Tibial nerve (tissue), 4 donors: Measurements from ENCODE around the gene IFITM10. TPM values are rescaled to one million over a fixed set of nuclear protein-coding genes. Genes with fewer than 3 reads are reported as not detected.

Experiments
- DNase-seq, 2 donors: peaks; one replicate each; pipeline ENCODE4 v3.0.0-alpha.2; 2019; ENCODE audit warnings: low spot score in 2 of 2
- H3K27ac ChIP-seq, 4 donors: fragments of 200-600 bp; sonication (generic) in 3 of 4; one replicate each; pipeline ENCODE4 v1.5.1; 2017 to 2019; ENCODE audit warnings: mild to moderate bottlenecking in 1 of 4
- H3K27me3 ChIP-seq, 2 donors: fragments of 200-600 bp; sonication (generic) in 1 of 2; one replicate each; pipeline versions ENCODE4 v1.5.1 to v1.6.0; 2017 to 2019
- H3K36me3 ChIP-seq, 3 donors: fragments of 200-600 bp; sonication (generic); one replicate each; pipeline ENCODE4 v1.5.1; 2018 to 2019
- H3K4me1 ChIP-seq, 4 donors: fragments of 200-600 bp; sonication (generic) in 3 of 4; one replicate each; pipeline ENCODE4 v1.5.1; 2017 to 2019
- H3K4me3 ChIP-seq, 4 donors: fragments of 200-600 bp; sonication (generic) in 3 of 4; one replicate each; pipeline ENCODE4 v1.5.1; 2017 to 2019; ENCODE audit warnings: mild to moderate bottlenecking in 1 of 4, moderate library complexity in 1 of 4
- H3K9me3 ChIP-seq, 4 donors: fragments of 200-600 bp; sonication (generic) in 3 of 4; one replicate each; pipeline ENCODE4 v1.5.1; 2017 to 2019
- EP300 ChIP-seq, 2 donors: sonication (generic); formaldehyde crosslinking; IDR thresholded peaks; one replicate each; pipeline ENCODE4 v1.6.1; 2017; ENCODE audit warnings: antibody characterized with exemption in 2 of 2, mild to moderate bottlenecking in 1 of 2
- POLR2A ChIP-seq, 2 donors: fragments of 450-650 bp; IDR thresholded peaks; one replicate each; pipeline ENCODE4 v1.6.1; 2017; ENCODE audit warnings: antibody characterized with exemption in 2 of 2, mild to moderate bottlenecking in 2 of 2, moderate library complexity in 2 of 2
- WGBS, 2 donors: methylation state at CpG; one replicate each; pipeline ENCODE4 v1.1.5; 2018; 5-methylcytosine and 5-hydroxymethylcytosine counted together
- total RNA-seq, 4 donors: library from RNA; depleted of rRNA; stranded (reverse); fragments of >200 nt; gene quantifications; one replicate each; pipeline ENCODE4 v1.1.0, GENCODE V29; 2016
- TF ChIP-seq, protein P1 (sequence below), 5 experiments: fragments of 200-600 bp in 3 of 5; fragments of 450-650 bp in 2 of 5; sonication (generic) in 3 of 5; IDR thresholded peaks; one replicate each; pipeline ENCODE4 v1.5.1; 2016 to 2019; ENCODE audit warnings: antibody characterized with exemption in 5 of 5, mild to moderate bottlenecking in 3 of 5, moderate library complexity in 2 of 5

Gene IFITM10
- total RNA-seq, 4 donors from 2014 or later: 5.9 to 54.9 (median 13.8) TPM

DNA sequence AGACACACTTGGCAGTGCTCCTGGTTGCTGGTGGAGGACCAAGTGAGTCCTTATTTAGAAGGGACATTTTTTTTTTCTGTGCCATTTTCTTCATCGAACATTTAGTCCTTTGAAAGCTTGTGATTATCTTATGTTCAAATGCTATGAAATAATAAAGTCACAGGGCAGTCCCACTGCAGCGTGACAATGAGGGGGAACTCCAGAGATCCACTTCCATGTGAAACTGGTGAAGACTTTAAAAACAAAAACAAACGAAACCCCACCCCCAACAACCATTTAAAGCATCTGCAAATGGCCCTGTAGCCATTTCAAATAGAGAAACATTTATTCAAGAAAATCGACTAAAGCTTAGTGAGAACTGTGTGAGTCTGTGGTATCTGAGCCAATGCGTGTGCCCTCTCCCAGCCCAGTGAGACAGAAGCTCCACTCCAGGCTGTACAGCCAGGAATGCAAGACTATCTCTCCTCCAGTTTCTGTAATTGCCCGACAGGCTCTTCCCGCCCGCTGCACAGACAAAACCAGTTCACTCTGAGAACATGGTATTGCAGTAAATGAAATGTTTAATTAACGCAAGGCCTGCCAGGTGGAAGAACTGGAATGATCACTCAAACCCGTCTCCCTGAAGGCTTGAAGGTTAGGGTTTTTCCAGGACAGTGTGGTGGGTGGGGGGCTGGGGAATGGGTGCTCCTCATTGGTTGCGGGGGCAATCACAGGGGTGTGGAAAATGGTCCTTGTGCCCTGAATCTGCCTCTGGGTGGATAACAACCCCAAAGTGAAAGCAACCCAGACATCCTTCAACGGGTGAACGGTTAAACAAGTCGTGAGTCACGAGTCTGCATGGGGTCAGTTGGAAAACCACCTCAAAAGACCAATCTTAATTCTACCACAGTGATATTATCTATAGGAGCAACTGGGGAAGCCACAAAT lies 45.0 kb downstream of the IFITM10 start:
- TF ChIP-seq EP300 (IDR thresholded peaks at IDR 0.05): no peak
- no peak for TF ChIP-seq POLR2A (IDR thresholded peaks at IDR 0.05)
- TF ChIP-seq, protein P1, sequence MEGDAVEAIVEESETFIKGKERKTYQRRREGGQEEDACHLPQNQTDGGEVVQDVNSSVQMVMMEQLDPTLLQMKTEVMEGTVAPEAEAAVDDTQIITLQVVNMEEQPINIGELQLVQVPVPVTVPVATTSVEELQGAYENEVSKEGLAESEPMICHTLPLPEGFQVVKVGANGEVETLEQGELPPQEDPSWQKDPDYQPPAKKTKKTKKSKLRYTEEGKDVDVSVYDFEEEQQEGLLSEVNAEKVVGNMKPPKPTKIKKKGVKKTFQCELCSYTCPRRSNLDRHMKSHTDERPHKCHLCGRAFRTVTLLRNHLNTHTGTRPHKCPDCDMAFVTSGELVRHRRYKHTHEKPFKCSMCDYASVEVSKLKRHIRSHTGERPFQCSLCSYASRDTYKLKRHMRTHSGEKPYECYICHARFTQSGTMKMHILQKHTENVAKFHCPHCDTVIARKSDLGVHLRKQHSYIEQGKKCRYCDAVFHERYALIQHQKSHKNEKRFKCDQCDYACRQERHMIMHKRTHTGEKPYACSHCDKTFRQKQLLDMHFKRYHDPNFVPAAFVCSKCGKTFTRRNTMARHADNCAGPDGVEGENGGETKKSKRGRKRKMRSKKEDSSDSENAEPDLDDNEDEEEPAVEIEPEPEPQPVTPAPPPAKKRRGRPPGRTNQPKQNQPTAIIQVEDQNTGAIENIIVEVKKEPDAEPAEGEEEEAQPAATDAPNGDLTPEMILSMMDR (IDR thresholded peaks at IDR 0.05): no peak
- no peak for DNase-seq
- Histone ChIP-seq H3K4me1 (no peaks in the 10 kb centered on the region), H3K27me3 (peaks cover 0 to 6% of the 10 kb centered on the region in 2 donors), H3K9me3 (no peaks in the 10 kb centered on the region), H3K4me3 (no peak overlapping the region), H3K36me3 (no peaks in the 10 kb centered on the region), H3K27ac (no peak overlapping the region)
- WGBS, 2 donors: 71 to 76% methylated on average over 15 of the region's 15 CpGs

DNA sequence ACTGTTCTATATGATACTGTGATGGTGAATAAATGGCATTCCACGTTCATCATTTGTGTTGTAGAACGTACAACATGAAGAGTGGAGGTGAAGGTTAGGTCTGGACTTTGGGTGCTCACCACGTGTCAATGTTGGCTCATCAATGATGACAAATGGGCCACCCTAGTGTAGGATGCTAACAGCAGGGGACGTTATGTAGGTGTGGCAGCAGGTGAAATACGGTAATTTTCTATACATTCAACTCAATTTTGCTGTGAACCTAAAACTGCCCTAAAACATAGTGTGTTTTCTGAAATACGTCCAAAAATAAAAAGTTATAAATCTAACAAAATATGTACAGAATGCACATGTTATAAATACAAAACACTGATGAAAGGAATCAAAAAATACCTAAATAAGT lies 47.2 kb downstream of the IFITM10 start:
- Histone ChIP-seq H3K9me3 (no peaks in the 10 kb centered on the region), H3K27me3 (peaks cover 0 to 6% of the 10 kb centered on the region in 2 donors), H3K4me1 (no peaks in the 10 kb centered on the region), H3K27ac (no peak overlapping the region), H3K4me3 (no peak overlapping the region), H3K36me3 (no peaks in the 10 kb centered on the region)
- DNase-seq: no peak
- TF ChIP-seq POLR2A (IDR thresholded peaks at IDR 0.05): no peak
- TF ChIP-seq, protein P1 (IDR thresholded peaks at IDR 0.05): no peak
- no peak for TF ChIP-seq EP300 (IDR thresholded peaks at IDR 0.05)
- 90 to 91% methylated on average over 6 of the region's 6 CpGs for WGBS, 2 donors

GRCh38 chr11:1702506-1702905 lies 47.9 kb downstream of the IFITM10 start:
- H3K9me3 ChIP-seq: no peaks in the 10 kb centered on the region
- H3K36me3 ChIP-seq: no peaks in the 10 kb centered on the region
- DNase-seq: no peak
- H3K4me3 ChIP-seq: no peak overlapping the region
- H3K4me1 ChIP-seq: no peaks in the 10 kb centered on the region
- H3K27ac ChIP-seq: no peak overlapping the region
- TF ChIP-seq POLR2A (IDR thresholded peaks at IDR 0.05): no peak
- WGBS, 2 donors: 94 to 95% methylated on average over 10 of the region's 10 CpGs
- H3K27me3 ChIP-seq: peaks cover 0 to 6% of the 10 kb centered on the region in 2 donors

- H3K4me3 ChIP-seq: no peak overlapping the region
- 37 to 51% methylated on average over 10 of the region's 10 CpGs for WGBS, 2 donors
- TF ChIP-seq, protein P1 (IDR thresholded peaks at IDR 0.05): no peak
- TF ChIP-seq EP300 (IDR thresholded peaks at IDR 0.05) (no peak), POLR2A (IDR thresholded peaks at IDR 0.05) (no peak)
These were observed 49.1 kb downstream of the IFITM10 start for GRCh38 chr11:1701091-1701807.

DNA sequence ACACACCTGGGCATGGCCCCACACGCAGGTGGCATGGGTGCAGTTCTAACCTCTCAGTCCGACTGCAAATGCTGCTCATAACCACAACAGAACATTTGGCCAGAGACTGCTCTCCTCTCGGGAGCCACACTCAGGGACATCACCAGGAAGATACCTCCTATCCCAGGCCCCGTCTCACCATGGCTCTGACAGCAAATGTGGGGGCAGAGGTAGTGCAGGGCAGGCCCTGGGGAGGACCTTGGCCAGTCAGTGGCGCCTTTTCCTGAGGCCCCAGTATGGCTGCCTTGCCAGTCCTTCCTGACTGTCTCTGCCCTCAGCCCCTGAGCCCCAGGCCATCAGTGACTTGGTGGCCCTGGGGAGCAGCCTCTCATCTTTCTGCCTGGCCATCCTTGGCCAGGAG lies 50.6 kb downstream of the IFITM10 start:
- Histone ChIP-seq H3K27me3 (no peaks in the 10 kb centered on the region), H3K27ac (no peak overlapping the region), H3K4me3 (no peak overlapping the region), H3K36me3 (no peaks in the 10 kb centered on the region), H3K9me3 (no peaks in the 10 kb centered on the region), H3K4me1 (no peaks in the 10 kb centered on the region)
- no peak for TF ChIP-seq POLR2A (IDR thresholded peaks at IDR 0.05)
- TF ChIP-seq, protein P1 (IDR thresholded peaks at IDR 0.05): no peak
- no peak for TF ChIP-seq EP300 (IDR thresholded peaks at IDR 0.05)
- no peak for DNase-seq
- 76 to 95% methylated on average over 5 of the region's 5 CpGs for WGBS, 2 donors

More at GRCh38 chr11:1701091-1701807, 49.1 kb downstream of the IFITM10 start:
- Histone ChIP-seq H3K27me3 (no peaks in the 10 kb centered on the region), H3K4me1 (no peaks in the 10 kb centered on the region), H3K36me3 (no peaks in the 10 kb centered on the region), H3K27ac (peak overlapping the region in 1 of 4 donors; percentile 43), H3K9me3 (no peaks in the 10 kb centered on the region)
- no peak for DNase-seq
